Upper lobe of left lung (tissue), 4 donors: ENCODE data around the gene EHMT2.

ENCODE experiments used
- POLR2A ChIP-seq, 4 donors: fragments of 450-650 bp; IDR thresholded peaks; one replicate each; pipeline ENCODE4 v1.5.1; 2016 to 2017; ENCODE audit warnings: antibody characterized with exemption in 4 of 4, mild to moderate bottlenecking in 2 of 4
- POLR2AphosphoS5 ChIP-seq, 2 donors: sonication (generic); formaldehyde crosslinking; IDR thresholded peaks; one replicate each; pipeline ENCODE4 v1.5.1; 2017; ENCODE audit warnings: antibody characterized with exemption in 2 of 2
- TF ChIP-seq, protein P1 (sequence below), 6 experiments: fragments of 450-650 bp in 4 of 6; fragments of 200-600 bp in 2 of 6; sonication (generic) in 2 of 6; IDR thresholded peaks; one replicate each; pipeline ENCODE4 v1.5.1; 2016 to 2019; ENCODE audit warnings: antibody characterized with exemption in 6 of 6

DNA sequence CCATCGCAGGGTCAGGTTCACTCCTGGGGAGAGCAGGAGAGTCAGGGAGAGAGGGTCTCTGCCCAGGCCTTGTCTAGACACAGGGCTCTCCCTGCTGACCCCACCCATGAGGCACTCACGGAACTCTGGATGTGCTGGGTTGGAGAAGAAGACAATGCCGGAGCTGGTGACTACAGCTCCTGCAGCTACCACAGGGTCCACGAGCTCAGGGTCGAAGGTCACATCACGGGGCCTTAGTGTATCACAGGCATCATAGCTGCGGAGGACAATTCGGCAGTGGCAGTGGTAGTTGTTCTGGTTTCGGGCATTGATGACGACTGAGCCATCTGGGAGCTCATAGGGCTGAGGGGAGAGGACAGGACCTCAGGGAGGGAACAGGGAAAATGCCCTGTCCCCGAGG is 37.6 kb downstream of the EHMT2 start:
- TF ChIP-seq, protein P1, sequence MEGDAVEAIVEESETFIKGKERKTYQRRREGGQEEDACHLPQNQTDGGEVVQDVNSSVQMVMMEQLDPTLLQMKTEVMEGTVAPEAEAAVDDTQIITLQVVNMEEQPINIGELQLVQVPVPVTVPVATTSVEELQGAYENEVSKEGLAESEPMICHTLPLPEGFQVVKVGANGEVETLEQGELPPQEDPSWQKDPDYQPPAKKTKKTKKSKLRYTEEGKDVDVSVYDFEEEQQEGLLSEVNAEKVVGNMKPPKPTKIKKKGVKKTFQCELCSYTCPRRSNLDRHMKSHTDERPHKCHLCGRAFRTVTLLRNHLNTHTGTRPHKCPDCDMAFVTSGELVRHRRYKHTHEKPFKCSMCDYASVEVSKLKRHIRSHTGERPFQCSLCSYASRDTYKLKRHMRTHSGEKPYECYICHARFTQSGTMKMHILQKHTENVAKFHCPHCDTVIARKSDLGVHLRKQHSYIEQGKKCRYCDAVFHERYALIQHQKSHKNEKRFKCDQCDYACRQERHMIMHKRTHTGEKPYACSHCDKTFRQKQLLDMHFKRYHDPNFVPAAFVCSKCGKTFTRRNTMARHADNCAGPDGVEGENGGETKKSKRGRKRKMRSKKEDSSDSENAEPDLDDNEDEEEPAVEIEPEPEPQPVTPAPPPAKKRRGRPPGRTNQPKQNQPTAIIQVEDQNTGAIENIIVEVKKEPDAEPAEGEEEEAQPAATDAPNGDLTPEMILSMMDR (IDR thresholded peaks at IDR 0.05) = no peak
- TF ChIP-seq POLR2A (IDR thresholded peaks at IDR 0.05) (no peak), POLR2AphosphoS5 (IDR thresholded peaks at IDR 0.05) (no peak)
